ENCODE results near the gene AHI1.

- no peak for TF ChIP-seq EZH2 (IDR thresholded peaks at IDR 0.05; ENCODE audit: borderline replicate concordance)
- no peak for TF ChIP-seq CTCF (IDR thresholded peaks at IDR 0.05; ENCODE audit: poor library complexity)
Measured at GRCh38 chr6:135271626-135272025, 225.9 kb downstream of the AHI1 start.

Data from hepatocyte (in vitro differentiated cells).